ENCODE data around the gene PIK3C2A.

DNA sequence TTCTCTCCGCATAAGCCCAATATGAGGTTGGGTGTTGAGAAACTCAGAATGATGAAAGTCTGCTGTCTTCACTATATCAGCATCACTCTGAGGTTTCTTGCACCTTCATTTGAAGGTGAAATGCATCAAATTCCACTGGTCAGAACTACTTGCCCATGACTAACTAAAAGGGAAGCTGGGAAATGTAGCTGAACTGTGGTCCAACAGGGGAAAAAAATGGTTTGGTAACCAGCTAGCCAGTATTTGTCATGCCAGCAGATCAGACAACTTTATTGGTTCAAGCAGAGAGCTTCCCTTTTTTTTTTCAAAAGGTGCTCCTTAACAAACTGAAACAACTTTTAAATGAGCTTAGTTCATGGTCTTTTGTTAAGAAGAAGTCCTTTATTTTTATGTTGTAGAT is 14.2 kb upstream of the PIK3C2A start:
- TF ChIP-seq PPARA (CRISPR knock-in tag; IDR thresholded peaks at IDR 0.05; ENCODE audit: borderline replicate concordance) (no peak), TCF4 (CRISPR knock-in tag; IDR thresholded peaks at IDR 0.05; ENCODE audit: borderline replicate concordance) (no peak), CSRNP3 (CRISPR knock-in tag; IDR thresholded peaks at IDR 0.05) (no peak), CREB5 (CRISPR knock-in tag; IDR thresholded peaks at IDR 0.05; ENCODE audit: low read depth) (no peak)
